GM23248 (cell line): ENCODE data around the gene BET1.

Experiments used
- EZH2 ChIP-seq: fragments of 200-600 bp; sonication (generic); IDR thresholded peaks from 2 replicates; pipeline ENCODE4 v1.6.1; 2018; ENCODE audit warnings: antibody characterized with exemption, mild to moderate bottlenecking; ENCODE audit not compliant: insufficient read depth, poor library complexity, severe bottlenecking
- EZH2phosphoT487 ChIP-seq: fragments of 200-600 bp; sonication (generic); IDR thresholded peaks from 2 replicates; pipeline ENCODE4 v1.6.1; 2018; ENCODE audit warnings: antibody characterized with exemption, moderate library complexity, mild to moderate bottlenecking, low read depth; ENCODE audit not compliant: insufficient read depth

DNA sequence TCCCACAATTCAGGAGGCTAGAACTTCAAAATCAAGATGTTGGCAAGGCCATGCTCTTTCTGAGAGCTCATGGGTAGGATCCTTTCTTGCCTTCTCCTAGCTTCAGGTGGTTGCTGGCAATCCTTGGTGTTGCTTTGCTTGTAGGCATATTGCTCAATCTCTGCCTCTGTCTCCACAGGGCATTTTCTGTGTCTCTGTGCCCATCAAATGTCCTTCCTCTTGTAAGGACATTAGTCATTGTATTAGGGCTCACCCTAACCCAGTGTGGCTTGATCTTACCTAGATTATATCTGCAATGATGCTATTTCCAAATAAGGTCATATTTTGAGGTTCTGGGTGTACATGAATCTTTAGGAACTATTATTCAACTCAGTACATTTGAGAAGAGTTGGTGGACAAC lies 20.1 kb downstream of the BET1 start:
- TF ChIP-seq EZH2 (no peak), EZH2phosphoT487 (no peak)
